Esophagus squamous epithelium (tissue), 4 donors: ENCODE results near the gene ERICH6.

Experiments used
- POLR2A ChIP-seq, 4 donors: fragments of 450-650 bp; IDR thresholded peaks; one replicate each; pipeline ENCODE4 v1.6.1; 2017; ENCODE audit warnings: antibody characterized with exemption in 4 of 4, mild to moderate bottlenecking in 4 of 4, moderate library complexity in 3 of 4
- TF ChIP-seq, protein P1 (sequence below), 6 experiments: fragments of 450-650 bp in 4 of 6; fragments of 200-600 bp in 2 of 6; sonication (generic) in 2 of 6; IDR thresholded peaks; one replicate each; pipeline ENCODE4 v1.5.1; 2016 to 2019; ENCODE audit warnings: antibody characterized with exemption in 6 of 6, mild to moderate bottlenecking in 4 of 6, moderate library complexity in 4 of 6

DNA sequence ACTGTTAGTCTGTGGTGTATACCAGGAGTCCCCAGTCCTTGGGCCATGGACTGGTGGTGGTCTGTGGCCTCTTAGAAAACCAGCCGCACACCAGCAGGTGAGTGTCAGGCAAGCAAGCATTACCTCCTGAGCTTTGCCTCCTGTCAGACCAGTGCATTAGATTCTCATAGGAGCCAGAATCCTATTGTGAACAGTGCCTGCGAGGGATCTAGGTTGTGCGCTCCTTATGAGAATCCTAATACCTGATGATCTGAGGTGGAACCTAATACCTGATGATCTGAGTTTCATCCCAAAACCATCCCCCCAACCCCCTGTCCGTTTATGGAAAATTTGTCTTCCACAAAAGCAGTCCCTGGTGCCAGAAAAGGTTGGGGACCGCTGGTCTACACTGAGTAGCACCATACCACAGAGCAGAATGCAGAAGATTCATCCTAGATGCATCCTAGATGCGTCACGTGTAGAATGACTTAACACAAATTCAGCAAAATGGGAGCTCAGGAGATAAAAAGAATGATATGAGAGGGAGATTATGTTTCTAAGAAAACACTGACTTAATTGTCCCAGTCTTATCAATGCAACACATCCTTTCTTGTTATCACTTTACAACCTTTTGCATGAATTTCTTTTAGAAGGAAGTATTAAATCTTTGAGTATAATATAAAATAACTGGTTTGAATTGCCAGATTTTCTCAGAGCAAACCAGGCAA is 72.1 kb downstream of the ERICH6 start:
- TF ChIP-seq, protein P1, sequence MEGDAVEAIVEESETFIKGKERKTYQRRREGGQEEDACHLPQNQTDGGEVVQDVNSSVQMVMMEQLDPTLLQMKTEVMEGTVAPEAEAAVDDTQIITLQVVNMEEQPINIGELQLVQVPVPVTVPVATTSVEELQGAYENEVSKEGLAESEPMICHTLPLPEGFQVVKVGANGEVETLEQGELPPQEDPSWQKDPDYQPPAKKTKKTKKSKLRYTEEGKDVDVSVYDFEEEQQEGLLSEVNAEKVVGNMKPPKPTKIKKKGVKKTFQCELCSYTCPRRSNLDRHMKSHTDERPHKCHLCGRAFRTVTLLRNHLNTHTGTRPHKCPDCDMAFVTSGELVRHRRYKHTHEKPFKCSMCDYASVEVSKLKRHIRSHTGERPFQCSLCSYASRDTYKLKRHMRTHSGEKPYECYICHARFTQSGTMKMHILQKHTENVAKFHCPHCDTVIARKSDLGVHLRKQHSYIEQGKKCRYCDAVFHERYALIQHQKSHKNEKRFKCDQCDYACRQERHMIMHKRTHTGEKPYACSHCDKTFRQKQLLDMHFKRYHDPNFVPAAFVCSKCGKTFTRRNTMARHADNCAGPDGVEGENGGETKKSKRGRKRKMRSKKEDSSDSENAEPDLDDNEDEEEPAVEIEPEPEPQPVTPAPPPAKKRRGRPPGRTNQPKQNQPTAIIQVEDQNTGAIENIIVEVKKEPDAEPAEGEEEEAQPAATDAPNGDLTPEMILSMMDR (IDR thresholded peaks at IDR 0.05), result no peak
- TF ChIP-seq POLR2A (IDR thresholded peaks at IDR 0.05), result no peak
